Measurements from ENCODE around the gene IL7R. TPM values are rescaled to one million over a fixed set of nuclear protein-coding genes. Genes with fewer than 3 reads are reported as not detected.
A peak's percentile ranks its signal among the peaks of the same experiment; 100 is the strongest.

The IL7R gene
- polyA plus RNA-seq, 1 experiment = 43.7 TPM

GRCh38 chr5:35922468-35922867 lies 65.8 kb downstream of the IL7R start:
- Histone ChIP-seq H3K27me3 (ENCODE audit: control insufficient read depth, insufficient read depth, low read length) (no peaks in the 10 kb centered on the region), H3K9me3 (ENCODE audit: control insufficient read depth, insufficient read depth, low read length) (peaks cover 7% of the 10 kb centered on the region; the same call in 1 of the 2 replicates), H3K27ac (ENCODE audit: low read depth, low read length) (no peak overlapping the region), H3K4me3 (ENCODE audit: low read depth, low read length) (no peak overlapping the region)
- DNase-seq (ENCODE audit: low read depth, low spot score) = no peak
- TF ChIP-seq CTCF (IDR thresholded peaks at IDR 0.05; ENCODE audit: low read depth, low read length) = no peak
- ChIA-PET CTCF (interaction anchor here (8.4 kb wide), 1 partner anchor 270 kb away, joined by 254 read pairs; no protein-coding TSS in a partner anchor), POLR2A (no interaction called here)

GRCh38 chr5:35924122-35924949 lies 67.6 kb downstream of the IL7R start:
- POLR2A ChIA-PET = no interaction called here
- Histone ChIP-seq H3K9me3 (ENCODE audit: control insufficient read depth, insufficient read depth, low read length) (peaks cover 7% of the 10 kb centered on the region; the same call in 1 of the 2 replicates), H3K4me3 (ENCODE audit: low read depth, low read length) (peak overlapping the region; percentile 44), H3K27me3 (ENCODE audit: control insufficient read depth, insufficient read depth, low read length) (no peaks in the 10 kb centered on the region), H3K27ac (ENCODE audit: low read depth, low read length) (peak overlapping the region; percentile 39)
- CTCF ChIA-PET = interaction anchor here (0.6 to 8.4 kb wide), 40 partner anchors 8 to 694 kb away, joined by 3 to 254 read pairs (median 4); partner anchors contain the start of genes PRLR and SPEF2
- DNase-seq (ENCODE audit: low read depth, low spot score) = no peak
- no peak for TF ChIP-seq CTCF (IDR thresholded peaks at IDR 0.05; ENCODE audit: low read depth, low read length)

GRCh38 chr5:35924950-35925722 lies 68.4 kb downstream of the IL7R start:
- peak overlapping the region; percentile 39 for H3K27ac ChIP-seq (ENCODE audit: low read depth, low read length)

GRCh38 chr5:35926389-35927051 lies 69.8 kb downstream of the IL7R start:
- no peaks in the 10 kb centered on the region for H3K27me3 ChIP-seq (ENCODE audit: control insufficient read depth, insufficient read depth, low read length)
- peak; percentile 88 for TF ChIP-seq CTCF (IDR thresholded peaks at IDR 0.05; ENCODE audit: low read depth, low read length)
- peak overlapping the region; percentile 1 for H3K27ac ChIP-seq (ENCODE audit: low read depth, low read length)
- POLR2A ChIA-PET = no interaction called here
- H3K9me3 ChIP-seq (ENCODE audit: control insufficient read depth, insufficient read depth, low read length) = no peaks in the 10 kb centered on the region
- CTCF ChIA-PET = interaction anchor here (0.5 to 8.4 kb wide), 62 partner anchors 11 to 997 kb away, joined by 3 to 254 read pairs (median 4); partner anchors contain the start of genes CAPSL, DNAJC21, PRLR and SPEF2
- no peak for DNase-seq (ENCODE audit: low read depth, low spot score)
- H3K4me3 ChIP-seq (ENCODE audit: low read depth, low read length) = no peak overlapping the region

More at GRCh38 chr5:35924950-35925722, 68.4 kb downstream of the IL7R start:
- peak; percentile 81 for TF ChIP-seq CTCF (IDR thresholded peaks at IDR 0.05; ENCODE audit: low read depth, low read length)
- H3K4me3 ChIP-seq (ENCODE audit: low read depth, low read length) = peak overlapping the region; percentile 44
- ChIA-PET POLR2A (no interaction called here), CTCF (interaction anchor here (0.6 to 8.4 kb wide), 57 partner anchors 8 to 695 kb away, joined by 3 to 254 read pairs (median 4); partner anchors contain the start of genes PRLR and SPEF2)
- peak; percentile 30 for DNase-seq (ENCODE audit: low read depth, low spot score)
- no peaks in the 10 kb centered on the region for H3K27me3 ChIP-seq (ENCODE audit: control insufficient read depth, insufficient read depth, low read length)
- H3K9me3 ChIP-seq (ENCODE audit: control insufficient read depth, insufficient read depth, low read length) = peaks cover 2% of the 10 kb centered on the region; the same call in 1 of the 2 replicates

Small RNA genes lying within 50 kb of the gene (small RNA-seq; reads per million reads assigned to genes)
- gene AC112204.1 (ENCODE audit: insufficient read length, low read depth) = not detected

Other genes starting within 250 kb of the IL7R start
- 2.3 and 4.2 TPM in 2 replicates for gene SPEF2, start 239.0 kb upstream of the IL7R start, polyA plus RNA-seq (2011; rRNA removed)
- 0.09 and 0.19 TPM in 2 replicates for gene CAPSL, start 81.7 kb downstream of the IL7R start, polyA plus RNA-seq (2011; rRNA removed)
- not detected in 2 replicates for gene UGT3A1, start 134.5 kb downstream of the IL7R start, polyA plus RNA-seq (2011; rRNA removed)
- not detected in 2 replicates for gene UGT3A2, start 210.0 kb downstream of the IL7R start, polyA plus RNA-seq (2011; rRNA removed)